B cell (primary cell): Measurements from ENCODE around the gene TTC21A. TPM values are rescaled to one million over a fixed set of nuclear protein-coding genes. Genes with fewer than 3 reads are reported as not detected.

ENCODE experiments used
- ATAC-seq: fragments of 200-7000 bp; cut with Tn5 transposase; one replicate; pipeline ENCODE4 v1.10.0; 2021; ENCODE audit warnings: low read depth, mild to moderate bottlenecking, moderate number of reproducible peaks, moderate library complexity
- CTCF ChIA-PET: fragments of 350-600 bp; sonication (Branson Sonifier 250); formaldehyde crosslinking; loops from one replicate; lab custom pipeline; 2021; ENCODE audit warnings: antibody characterized with exemption, inconsistent platforms; lab: Charles Lee
- POLR2A ChIA-PET: fragments of 350-600 bp; sonication (Branson Sonifier 250); formaldehyde crosslinking; loops from one replicate; lab custom pipeline; 2021; ENCODE audit warnings: antibody characterized with exemption; lab: Charles Lee
- DNase-seq: peaks from one replicate; pipeline ENCODE4 v3.0.0; 2013
- H2AFZ ChIP-seq: 2 replicates; pipeline ENCODE4 v1.6.1; 2012; ENCODE audit warnings: mild to moderate bottlenecking, low read depth, low read length; ENCODE audit not compliant: insufficient read depth, poor library complexity, severe bottlenecking
- H3K27ac ChIP-seq, 2 donors: 1 replicate in 1 of 2; 2 replicates in 1 of 2; pipeline ENCODE4 v1.5.1; 2012 to 2013; ENCODE audit warnings: low read length in 2 of 2, mild to moderate bottlenecking in 2 of 2, moderate library complexity in 1 of 2
- H3K27me3 ChIP-seq, 4 experiments: fragments of 200-600 bp in 1 of 4; sonication (generic) in 1 of 4; replicated peaks in 1 of 4; 1 replicate in 2 of 4; 2 replicates in 2 of 4; pipeline versions ENCODE4 v1.6.1 to v1.7.0; 2013 to 2016; ENCODE audit warnings: low read length in 3 of 4, mild to moderate bottlenecking in 2 of 4, mixed read lengths in 1 of 4, moderate library complexity in 1 of 4; ENCODE audit not compliant: insufficient read depth in 4 of 4, control insufficient read depth in 3 of 4; ENCODE audit errors: control extremely low read depth in 1 of 4
- H3K36me3 ChIP-seq, 2 experiments: replicated peaks in 1 of 2; 1 replicate in 1 of 2; 2 replicates in 1 of 2; pipeline versions ENCODE4 v1.6.1 to v1.7.1; 2013; ENCODE audit warnings: low read length in 1 of 2; ENCODE audit not compliant: insufficient read depth in 2 of 2, control insufficient read depth in 1 of 2; ENCODE audit errors: control extremely low read depth in 1 of 2, extremely low read depth in 1 of 2
- H3K4me1 ChIP-seq, 2 donors: fragments of 200-600 bp in 1 of 2; sonication (generic) in 1 of 2; 1 replicate in 1 of 2; 2 replicates in 1 of 2; pipeline versions ENCODE4 v1.5.1 to v1.6.1; 2013 to 2017; ENCODE audit warnings: low read length in 2 of 2; ENCODE audit not compliant: control insufficient read depth in 2 of 2, insufficient read depth in 2 of 2
- H3K4me2 ChIP-seq: replicated peaks from 2 replicates; pipeline ENCODE3; 2012; ENCODE audit warnings: mild to moderate bottlenecking, low read depth, low read length; ENCODE audit not compliant: poor library complexity, severe bottlenecking
- H3K4me3 ChIP-seq, 5 experiments: fragments of 200-600 bp in 1 of 5; sonication (generic) in 1 of 5; 1 replicate in 3 of 5; 2 replicates in 2 of 5; pipeline versions ENCODE4 v1.5.1 to v1.7.0; 2011 to 2016; ENCODE audit warnings: low read length in 4 of 5, mild to moderate bottlenecking in 4 of 5, low read depth in 2 of 5, control low read depth in 1 of 5, moderate library complexity in 1 of 5; ENCODE audit not compliant: insufficient read depth in 1 of 5; ENCODE audit errors: control extremely low read depth in 1 of 5, extremely low read depth in 1 of 5
- H3K79me2 ChIP-seq: fragments of 200-600 bp; sonication (generic); one replicate; pipeline ENCODE4 v1.6.0; 2016; ENCODE audit warnings: low read length; ENCODE audit not compliant: control insufficient read depth, insufficient read depth
- H3K9ac ChIP-seq: fragments of 200-600 bp; sonication (generic); 2 replicates; pipeline ENCODE4 v1.6.1; 2017; ENCODE audit warnings: mild to moderate bottlenecking, low read length, moderate library complexity
- H3K9me3 ChIP-seq, 3 donors: one replicate each; pipeline versions ENCODE4 v1.6.1 to v1.7.1; 2013; ENCODE audit warnings: low read length in 2 of 3; ENCODE audit not compliant: control insufficient read depth in 2 of 3, insufficient read depth in 1 of 3; ENCODE audit errors: control extremely low read depth in 1 of 3
- H4K20me1 ChIP-seq: 2 replicates; pipeline ENCODE4 v1.6.0; 2012; ENCODE audit warnings: mild to moderate bottlenecking, low read length; ENCODE audit not compliant: insufficient read depth, control insufficient read depth, poor library complexity, severe bottlenecking
- H3K27ac Mint-ChIP-seq: one replicate; pipeline ENCODE4 v1.8.0; 2021; ENCODE audit warnings: mixed read lengths
- H3K27me3 Mint-ChIP-seq: one replicate; pipeline ENCODE4 v1.8.0; 2021; ENCODE audit warnings: mixed read lengths
- H3K4me1 Mint-ChIP-seq: one replicate; pipeline ENCODE4 v1.8.0; 2021; ENCODE audit warnings: mixed read lengths
- H3K4me3 Mint-ChIP-seq: one replicate; pipeline ENCODE4 v1.8.0; 2021; ENCODE audit warnings: mixed read lengths
- H3K9me3 Mint-ChIP-seq: one replicate; pipeline ENCODE4 v1.8.0; 2022; ENCODE audit warnings: mixed read lengths; ENCODE audit not compliant: insufficient read depth
- EZH2 ChIP-seq: IDR thresholded peaks from 2 replicates; pipeline ENCODE4 v1.6.1; 2012; ENCODE audit warnings: borderline replicate concordance, low read depth, mild to moderate bottlenecking, moderate library complexity, low read length; ENCODE audit not compliant: insufficient read depth, poor library complexity, severe bottlenecking
- WGBS: methylation state at CpG from one replicate; pipeline ENCODE4 v1.1.5; 2013; ENCODE audit warnings: missing lambda C conversion rate; ENCODE audit not compliant: insufficient coverage; 5-methylcytosine and 5-hydroxymethylcytosine counted together
- intact Hi-C: fragments of 100-400 bp; cut with micrococcal nuclease; formaldehyde crosslinking; loops from one replicate; pipeline ENCODE4 v1.10.0; 2022
- polyA plus RNA-seq: library from polyadenylated mRNA; depleted of rRNA; stranded (reverse); fragments of >200 nt; gene quantifications from 2 replicates; pipeline ENCODE4 v1.2.3, GENCODE V29; 2012
- total RNA-seq, 2 donors: library from RNA; stranded (reverse); fragments of 120-200 nt in 1 of 2; gene quantifications; 1 replicate in 1 of 2; 2 replicates in 1 of 2; pipeline versions ENCODE4 v1.2.3 to v1.2.4, GENCODE V29; 2013 to 2022
- TF ChIP-seq, protein P1 (sequence below): fragments of 200-600 bp; IDR thresholded peaks from one replicate; pipeline ENCODE4 v1.8.0; 2022; ENCODE audit warnings: antibody characterized with exemption, mild to moderate bottlenecking

The TTC21A gene
- total and polyA plus RNA-seq, 2 donors (not counting 1 experiment from before 2014, with no cell fraction given) = 49.2 to 106 TPM

DNA sequence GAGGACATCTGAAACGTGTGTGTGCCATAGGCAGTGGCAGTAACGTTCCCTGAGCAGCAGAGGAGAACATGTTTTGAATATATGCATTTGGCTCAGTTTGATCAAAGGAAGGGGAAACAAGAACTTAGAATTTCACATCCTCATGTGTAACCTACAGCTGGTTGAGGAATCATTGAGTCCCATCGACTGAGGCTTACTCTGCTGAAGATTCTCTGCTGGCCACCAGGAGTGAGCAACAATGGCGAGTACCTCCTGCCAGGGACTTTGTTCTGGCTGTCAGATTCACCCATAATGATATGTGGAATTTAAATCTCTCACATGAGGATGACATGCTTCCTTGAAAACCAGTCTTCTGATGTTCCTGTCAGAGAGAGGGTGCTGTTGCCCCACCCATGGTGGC is 21.3 kb upstream of the TTC21A start:
- Histone ChIP-seq H4K20me1 (no peaks in the 10 kb centered on the region), H3K4me2 (peak overlapping the region; percentile 40), H2AFZ (no peak overlapping the region), H3K36me3 (peaks cover 4 to 39% of the 10 kb centered on the region in 2 experiments), H3K79me2 (no peaks in the 10 kb centered on the region), H3K27ac (peak overlapping the region in 1 of 2 donors; percentile 35), H3K9me3 (no peaks in the 10 kb centered on the region), H3K4me1 (peaks cover 18% of the 10 kb centered on the region in 2 donors), H3K27me3 (no peaks in the 10 kb centered on the region), H3K4me3 (no peak overlapping the region), H3K9ac (no peak overlapping the region)
- no peak for TF ChIP-seq EZH2
- TF ChIP-seq, protein P1, sequence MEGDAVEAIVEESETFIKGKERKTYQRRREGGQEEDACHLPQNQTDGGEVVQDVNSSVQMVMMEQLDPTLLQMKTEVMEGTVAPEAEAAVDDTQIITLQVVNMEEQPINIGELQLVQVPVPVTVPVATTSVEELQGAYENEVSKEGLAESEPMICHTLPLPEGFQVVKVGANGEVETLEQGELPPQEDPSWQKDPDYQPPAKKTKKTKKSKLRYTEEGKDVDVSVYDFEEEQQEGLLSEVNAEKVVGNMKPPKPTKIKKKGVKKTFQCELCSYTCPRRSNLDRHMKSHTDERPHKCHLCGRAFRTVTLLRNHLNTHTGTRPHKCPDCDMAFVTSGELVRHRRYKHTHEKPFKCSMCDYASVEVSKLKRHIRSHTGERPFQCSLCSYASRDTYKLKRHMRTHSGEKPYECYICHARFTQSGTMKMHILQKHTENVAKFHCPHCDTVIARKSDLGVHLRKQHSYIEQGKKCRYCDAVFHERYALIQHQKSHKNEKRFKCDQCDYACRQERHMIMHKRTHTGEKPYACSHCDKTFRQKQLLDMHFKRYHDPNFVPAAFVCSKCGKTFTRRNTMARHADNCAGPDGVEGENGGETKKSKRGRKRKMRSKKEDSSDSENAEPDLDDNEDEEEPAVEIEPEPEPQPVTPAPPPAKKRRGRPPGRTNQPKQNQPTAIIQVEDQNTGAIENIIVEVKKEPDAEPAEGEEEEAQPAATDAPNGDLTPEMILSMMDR = peak; percentile 22
- Mint-ChIP-seq H3K4me1 (peaks cover 23% of the 10 kb centered on the region), H3K27ac (peak overlapping the region; percentile 75), H3K9me3 (no peaks in the 10 kb centered on the region), H3K4me3 (peak overlapping the region; percentile 57), H3K27me3 (no peaks in the 10 kb centered on the region)
- intact Hi-C loops = no loop called here
- ATAC-seq (peak; percentile 77), DNase-seq (peak; percentile 56)
- CTCF ChIA-PET = interaction anchor here (0.7 to 4.3 kb wide), 7 partner anchors 22 to 205 kb away, joined by 3 to 20 read pairs (median 3); partner anchors contain the start of genes GORASP1 and TTC21A
- WGBS = 0% methylated on average over 1 of the region's 4 CpGs
- POLR2A ChIA-PET = no interaction called here

GRCh38 chr3:39088456-39088855 is 19.0 kb upstream of the TTC21A start:
- Histone ChIP-seq H3K9ac (no peak overlapping the region), H3K4me3 (no peak overlapping the region), H3K36me3 (peaks cover 4 to 49% of the 10 kb centered on the region in 2 experiments)

More at GRCh38 chr3:39088456-39088855, 19.0 kb upstream of the TTC21A start:
- no peak overlapping the region for H3K4me3 Mint-ChIP-seq
- no peaks in the 10 kb centered on the region for H3K9me3 ChIP-seq
- H3K79me2 ChIP-seq = no peaks in the 10 kb centered on the region
- H3K4me2 ChIP-seq = no peak overlapping the region
- peaks cover 18% of the 10 kb centered on the region in 2 donors for H3K4me1 ChIP-seq
- no CpG with 5 or more reads among the region's 3 CpGs for WGBS
- H3K9me3 Mint-ChIP-seq = no peaks in the 10 kb centered on the region
- no peaks in the 10 kb centered on the region for H3K27me3 ChIP-seq
- no peak for DNase-seq
- POLR2A ChIA-PET = no interaction called here
- CTCF ChIA-PET = interaction anchor here (0.9 to 4.3 kb wide), 4 partner anchors 100 to 209 kb away, joined by 3 to 20 read pairs (median 3); no protein-coding TSS in a partner anchor
- no peak for TF ChIP-seq EZH2
- TF ChIP-seq, protein P1 = no peak
- intact Hi-C loops = no loop called here
- no peaks in the 10 kb centered on the region for H4K20me1 ChIP-seq
- ATAC-seq = no peak
- H3K4me1 Mint-ChIP-seq = peaks cover 23% of the 10 kb centered on the region
- H3K27ac ChIP-seq = no peak overlapping the region
- no peak overlapping the region for H2AFZ ChIP-seq
- H3K27ac Mint-ChIP-seq = no peak overlapping the region
- H3K27me3 Mint-ChIP-seq = no peaks in the 10 kb centered on the region
